HG02852 (cell line): ENCODE measurements around the gene NPRL2.

Source experiments
- ATAC-seq: cut with Tn5 transposase; IDR thresholded peaks from one replicate; pipeline ENCODE4 v1.9.1; 2021; ENCODE audit warnings: mild to moderate bottlenecking, moderate library complexity; ENCODE audit not compliant: unreplicated experiment

Gene NPRL2

GRCh38 chr3:50351323-50351697 is 735 bp upstream of the NPRL2 start:
- ATAC-seq, result no peak

- no peak for ATAC-seq
Measured at GRCh38 chr3:50350213-50350526, 405 bp downstream of the NPRL2 start.

- no peak for ATAC-seq
Measured at GRCh38 chr3:50347187-50347813, 3.3 kb downstream of the NPRL2 start.

GRCh38 chr3:50345586-50346234 is 4.9 kb downstream of the NPRL2 start, which contains the start of gene ZMYND10:
ZMYND10 (minus strand) TSS chr3:50345732; CDS start chr3:50345579, 153 bp downstream.
- ATAC-seq, result no peak

GRCh38 chr3:50345008-50345407 is 5.6 kb downstream of the NPRL2 start:
- no peak for ATAC-seq

GRCh38 chr3:50342813-50343633 is 7.6 kb downstream of the NPRL2 start:
- ATAC-seq, result no peak

GRCh38 chr3:50341996-50342650 is 8.5 kb downstream of the NPRL2 start:
- ATAC-seq, result no peak

- ATAC-seq, result no peak
Measured at GRCh38 chr3:50341537-50341936, 9.0 kb downstream of the NPRL2 start.

- no peak for ATAC-seq
Measured at GRCh38 chr3:50340448-50341329, 9.9 kb downstream of the NPRL2 start, which contains the start of gene RASSF1. RASSF1 (minus strand) TSS chr3:50340836; CDS start chr3:50340805, 31 bp downstream.

- ATAC-seq, result no peak
Measured at GRCh38 chr3:50340147-50340447, 10.5 kb downstream of the NPRL2 start.

GRCh38 chr3:50339485-50340146 is 11.0 kb downstream of the NPRL2 start:
- no peak for ATAC-seq

GRCh38 chr3:50338965-50339364 is 11.6 kb downstream of the NPRL2 start:
- ATAC-seq, result no peak

GRCh38 chr3:50337175-50337861 is 13.3 kb downstream of the NPRL2 start:
- peak; percentile 73 for ATAC-seq

GRCh38 chr3:50336452-50337174 is 14.0 kb downstream of the NPRL2 start:
- ATAC-seq, result peak; percentile 34

- ATAC-seq, result no peak
Measured at GRCh38 chr3:50334339-50335075, 16.1 kb downstream of the NPRL2 start.

GRCh38 chr3:50333744-50334328 is 16.7 kb downstream of the NPRL2 start:
- ATAC-seq, result no peak

- ATAC-seq, result no peak
Measured at GRCh38 chr3:50331364-50331907, 19.1 kb downstream of the NPRL2 start.
